Measurements from ENCODE around the gene UPK3A.

DNA sequence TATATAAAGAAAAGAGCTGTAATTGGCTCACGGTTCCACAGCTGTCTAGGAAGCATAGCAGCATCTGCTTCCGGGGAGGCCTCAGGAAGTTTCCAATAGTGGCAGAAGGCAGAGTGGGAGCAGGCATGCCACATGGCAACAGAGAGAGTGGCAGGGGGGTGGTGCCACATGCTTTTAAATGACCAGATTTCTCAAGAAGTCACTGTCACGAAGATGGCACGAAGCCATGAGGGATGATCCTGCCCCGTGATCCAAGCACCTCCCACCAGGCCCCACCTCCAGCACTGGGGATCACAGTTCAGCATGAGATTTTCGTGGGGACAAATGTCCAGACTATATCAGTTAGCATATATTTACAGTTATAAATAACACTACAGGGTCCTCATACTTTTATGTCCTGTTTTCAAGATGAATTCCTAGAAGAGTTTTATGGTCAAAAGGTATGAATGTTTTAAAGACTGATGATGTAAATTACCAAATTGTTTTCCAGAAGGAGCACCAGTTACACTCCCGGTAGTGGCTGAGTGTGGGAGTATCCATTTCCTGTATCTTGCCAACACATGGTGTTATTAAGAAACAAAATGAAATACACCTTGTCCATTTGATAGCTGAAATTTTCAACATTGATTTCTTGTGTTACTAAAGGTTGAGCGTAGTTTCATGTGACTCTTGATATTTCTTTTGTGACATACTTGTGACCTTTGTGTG is 44.2 kb downstream of the UPK3A start:
- TF ChIP-seq, protein P1, sequence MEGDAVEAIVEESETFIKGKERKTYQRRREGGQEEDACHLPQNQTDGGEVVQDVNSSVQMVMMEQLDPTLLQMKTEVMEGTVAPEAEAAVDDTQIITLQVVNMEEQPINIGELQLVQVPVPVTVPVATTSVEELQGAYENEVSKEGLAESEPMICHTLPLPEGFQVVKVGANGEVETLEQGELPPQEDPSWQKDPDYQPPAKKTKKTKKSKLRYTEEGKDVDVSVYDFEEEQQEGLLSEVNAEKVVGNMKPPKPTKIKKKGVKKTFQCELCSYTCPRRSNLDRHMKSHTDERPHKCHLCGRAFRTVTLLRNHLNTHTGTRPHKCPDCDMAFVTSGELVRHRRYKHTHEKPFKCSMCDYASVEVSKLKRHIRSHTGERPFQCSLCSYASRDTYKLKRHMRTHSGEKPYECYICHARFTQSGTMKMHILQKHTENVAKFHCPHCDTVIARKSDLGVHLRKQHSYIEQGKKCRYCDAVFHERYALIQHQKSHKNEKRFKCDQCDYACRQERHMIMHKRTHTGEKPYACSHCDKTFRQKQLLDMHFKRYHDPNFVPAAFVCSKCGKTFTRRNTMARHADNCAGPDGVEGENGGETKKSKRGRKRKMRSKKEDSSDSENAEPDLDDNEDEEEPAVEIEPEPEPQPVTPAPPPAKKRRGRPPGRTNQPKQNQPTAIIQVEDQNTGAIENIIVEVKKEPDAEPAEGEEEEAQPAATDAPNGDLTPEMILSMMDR (IDR thresholded peaks at IDR 0.05) = no peak
- no peak for TF ChIP-seq POLR2A (IDR thresholded peaks at IDR 0.05)
